GM12878 (cell line): ENCODE data around the gene KCND3.

ENCODE experiments used
- CHD2 ChIP-seq: IDR thresholded peaks from 2 replicates; pipeline ENCODE4 v1.6.1; 2011; ENCODE audit warnings: low read depth, low read length, improper control_type of control experiment, borderline replicate concordance
- SIX5 ChIP-seq: IDR thresholded peaks from 2 replicates; pipeline ENCODE4 v1.6.1; 2011; ENCODE audit warnings: mild to moderate bottlenecking, low read depth, low read length, moderate library complexity; ENCODE audit not compliant: severe bottlenecking

GRCh38 chr1:111727056-111727455, 262.4 kb downstream of the KCND3 start:
- no peak for TF ChIP-seq CHD2
- TF ChIP-seq SIX5, result no peak
